Activated CD8-positive, alpha-beta memory T cell treated with anti-CD3 and anti-CD28 coated beads, Interleukin-2, amount 10 ng/mL, durations not matched to agents 7 days and 5 days (primary cell): ENCODE results near the gene ZNF777. TPM values are rescaled to one million over a fixed set of nuclear protein-coding genes. Genes with fewer than 3 reads are reported as not detected.
"Not testable (repeated sequence)": the region's sequence is repeated elsewhere in the genome, so short reads cannot be mapped to it uniquely, and the experiment has no call there.

Source experiments
- ATAC-seq: fragments of 150-1000 bp; cut with Tn5 transposase; one replicate; pipeline ENCODE4 v1.10.0; 2021; ENCODE audit warnings: moderate library complexity
- CTCF ChIA-PET: fragments of 350-600 bp; sonication (Branson Sonifier 250); formaldehyde crosslinking; loops from one replicate; lab custom pipeline; 2021; ENCODE audit warnings: antibody characterized with exemption; lab: Charles Lee
- DNase-seq: peaks from one replicate; pipeline ENCODE4 v3.0.0-alpha.2; 2020
- H3K27ac Mint-ChIP-seq: one replicate; pipeline ENCODE4 v1.8.0; 2021; ENCODE audit warnings: mild to moderate bottlenecking, mixed read lengths
- H3K27me3 Mint-ChIP-seq: one replicate; pipeline ENCODE4 v1.8.0; 2021; ENCODE audit warnings: mixed read lengths
- H3K36me3 Mint-ChIP-seq: one replicate; pipeline ENCODE4 v1.8.0; 2021; ENCODE audit warnings: mild to moderate bottlenecking, mixed read lengths
- H3K4me1 Mint-ChIP-seq: one replicate; pipeline ENCODE4 v1.8.0; 2021; ENCODE audit warnings: mixed read lengths
- H3K4me3 Mint-ChIP-seq: one replicate; pipeline ENCODE4 v1.8.0; 2021; ENCODE audit warnings: mild to moderate bottlenecking, moderate library complexity, mixed read lengths
- H3K9me3 Mint-ChIP-seq: one replicate; pipeline ENCODE4 v1.8.0; 2022; ENCODE audit warnings: low read depth, mixed read lengths
- total RNA-seq, 2 experiments: library from RNA; stranded (reverse); gene quantifications; one replicate each; pipeline ENCODE4 v1.2.3, GENCODE V29; 2021

Gene ZNF777
- total RNA-seq, 2 experiments from 2014 or later = 12.1 to 15.2 TPM

DNA sequence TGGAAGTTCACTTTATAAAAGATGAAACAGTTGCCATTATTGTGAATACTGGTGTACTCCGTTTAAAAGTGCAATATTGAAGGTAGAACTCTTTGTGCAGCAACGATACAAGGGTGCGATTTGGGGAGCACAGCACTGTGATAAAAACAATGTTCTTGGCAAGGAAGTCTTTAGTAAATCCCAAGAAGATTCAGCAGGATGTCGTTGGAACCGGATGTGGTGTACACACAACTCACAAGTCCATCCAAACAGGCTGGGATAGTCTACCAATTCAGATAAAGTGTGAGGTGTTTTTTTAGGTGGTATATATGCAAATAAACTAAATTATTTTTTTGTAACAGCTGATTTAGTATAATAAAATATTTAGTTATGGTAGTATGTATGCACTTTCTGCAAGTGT is 46.7 kb downstream of the ZNF777 start:
- no peak for ATAC-seq
- H3K4me3 Mint-ChIP-seq = no peak overlapping the region

DNA sequence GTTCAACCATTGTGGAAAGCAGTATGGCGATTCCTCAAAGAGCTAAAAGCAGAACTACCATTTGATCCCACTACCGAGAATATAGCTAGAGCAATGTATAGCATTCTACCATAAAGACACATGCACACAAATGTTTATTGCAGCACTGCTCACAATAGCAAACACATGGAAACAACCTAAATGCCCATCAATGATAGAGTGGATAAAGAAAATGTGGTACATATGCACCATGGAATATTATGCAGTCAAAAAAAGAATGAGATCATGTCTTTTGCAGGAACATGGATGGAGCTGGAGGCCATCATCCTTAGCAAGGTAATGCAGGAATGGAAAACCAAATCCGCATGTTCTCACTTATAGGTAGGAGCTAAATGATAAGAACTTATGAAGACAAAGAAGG is 47.8 kb downstream of the ZNF777 start:
- not testable (repeated sequence) for H3K9me3 Mint-ChIP-seq, DNase-seq, H3K27ac Mint-ChIP-seq, ATAC-seq, H3K4me1 Mint-ChIP-seq, H3K4me3 Mint-ChIP-seq, H3K36me3 Mint-ChIP-seq
- CTCF ChIA-PET = interaction anchor here (0.6 to 1.0 kb wide), 2 partner anchors 150 to 161 kb away, joined by 3 to 4 read pairs; no protein-coding TSS in a partner anchor
- H3K27me3 Mint-ChIP-seq = peaks cover 61% of the 10 kb centered on the region

More for the DNA sequence above, 46.7 kb downstream of the ZNF777 start:
- peaks cover 7% of the 10 kb centered on the region for H3K4me1 Mint-ChIP-seq
- no peak for DNase-seq
- H3K9me3 Mint-ChIP-seq = peaks cover 6% of the 10 kb centered on the region
- no peak overlapping the region for H3K27ac Mint-ChIP-seq
- H3K27me3 Mint-ChIP-seq = peaks cover 51% of the 10 kb centered on the region
- no peaks in the 10 kb centered on the region for H3K36me3 Mint-ChIP-seq
- CTCF ChIA-PET = interaction anchor here (1.0 kb wide), 1 partner anchor 9 kb away, joined by 3 read pairs; no protein-coding TSS in a partner anchor

DNA sequence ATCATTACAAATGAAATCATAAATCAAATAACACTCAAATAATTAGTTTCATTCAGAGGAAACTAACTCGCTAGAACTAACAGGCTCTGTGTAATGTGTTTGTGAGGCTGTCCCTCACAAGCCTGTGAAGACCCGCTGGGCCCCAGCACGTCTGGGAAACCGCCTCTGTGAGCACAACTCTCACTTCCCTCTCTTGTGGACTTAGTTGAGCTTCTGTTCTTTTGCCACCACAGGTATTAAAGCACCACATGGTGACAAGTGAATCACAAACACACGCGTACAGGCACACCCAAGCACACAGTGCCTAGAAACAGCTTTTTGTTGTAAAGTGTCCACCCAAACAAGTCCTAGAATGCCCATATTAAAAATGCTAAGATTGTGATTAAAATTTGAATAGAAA is 51.0 kb downstream of the ZNF777 start:
- CTCF ChIA-PET = interaction anchor here (1.3 kb wide), 1 partner anchor 13 kb away, joined by 3 read pairs; no protein-coding TSS in a partner anchor
- ATAC-seq = no peak
- Mint-ChIP-seq H3K27ac (no peak overlapping the region), H3K4me3 (no peak overlapping the region), H3K4me1 (peaks cover 4% of the 10 kb centered on the region), H3K36me3 (no peaks in the 10 kb centered on the region), H3K27me3 (peaks cover 51% of the 10 kb centered on the region), H3K9me3 (peaks cover 6% of the 10 kb centered on the region)
- no peak for DNase-seq

DNA sequence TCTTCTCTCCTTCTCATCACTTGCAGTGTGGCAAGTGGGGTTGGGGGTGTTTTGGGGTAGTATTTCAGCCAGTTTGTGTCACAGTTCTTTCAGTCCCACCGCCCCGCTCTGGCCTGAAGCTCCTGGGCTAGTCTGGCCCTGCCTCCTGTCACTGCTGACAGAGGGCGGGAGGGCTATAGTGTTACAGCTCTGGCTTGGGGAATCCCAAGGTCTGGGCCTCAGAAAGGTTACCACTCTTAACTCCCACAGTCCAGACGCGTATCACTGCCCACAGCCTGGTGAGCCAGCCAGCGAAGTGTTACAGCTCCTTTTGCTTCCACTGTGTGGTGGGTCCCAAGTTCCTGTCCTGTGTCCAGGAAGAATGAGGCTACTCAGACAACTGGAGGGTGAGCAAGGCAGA is 56.0 kb downstream of the ZNF777 start:
- Mint-ChIP-seq H3K4me3 (no peak overlapping the region), H3K4me1 (no peaks in the 10 kb centered on the region), H3K27ac (no peak overlapping the region), H3K27me3 (peaks cover 27% of the 10 kb centered on the region), H3K9me3 (no peaks in the 10 kb centered on the region), H3K36me3 (no peaks in the 10 kb centered on the region)
- no peak for DNase-seq
- no peak for ATAC-seq
- CTCF ChIA-PET = interaction anchor here (1.7 kb wide), 1 partner anchor 144 kb away, joined by 3 read pairs; no protein-coding TSS in a partner anchor

DNA sequence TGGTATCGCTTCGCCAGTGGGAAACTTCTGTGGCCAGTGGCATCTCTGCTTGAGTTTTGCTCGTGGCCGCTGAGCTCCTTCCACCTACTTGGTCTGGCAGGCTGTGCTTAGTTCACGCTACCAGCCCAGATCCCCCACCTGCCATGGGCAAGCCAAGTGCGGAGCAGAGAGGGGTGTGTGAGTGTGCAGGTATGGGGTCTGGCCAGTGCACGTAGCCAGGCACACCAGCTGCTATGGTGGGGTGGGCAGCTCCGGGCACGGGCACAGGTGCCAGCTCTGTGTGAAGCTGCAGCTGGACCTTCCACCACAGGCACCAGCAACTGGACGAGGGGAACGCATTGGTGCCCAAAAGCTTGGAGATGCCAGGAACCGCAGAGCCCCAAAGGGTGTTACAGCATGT is 56.5 kb downstream of the ZNF777 start:
- Mint-ChIP-seq H3K9me3 (no peaks in the 10 kb centered on the region), H3K4me3 (no peak overlapping the region), H3K4me1 (no peaks in the 10 kb centered on the region), H3K27me3 (peaks cover 27% of the 10 kb centered on the region), H3K36me3 (no peaks in the 10 kb centered on the region), H3K27ac (no peak overlapping the region)
- CTCF ChIA-PET = interaction anchor here (1.7 kb wide), 1 partner anchor 143 kb away, joined by 3 read pairs; no protein-coding TSS in a partner anchor
- ATAC-seq (no peak), DNase-seq (no peak)

DNA sequence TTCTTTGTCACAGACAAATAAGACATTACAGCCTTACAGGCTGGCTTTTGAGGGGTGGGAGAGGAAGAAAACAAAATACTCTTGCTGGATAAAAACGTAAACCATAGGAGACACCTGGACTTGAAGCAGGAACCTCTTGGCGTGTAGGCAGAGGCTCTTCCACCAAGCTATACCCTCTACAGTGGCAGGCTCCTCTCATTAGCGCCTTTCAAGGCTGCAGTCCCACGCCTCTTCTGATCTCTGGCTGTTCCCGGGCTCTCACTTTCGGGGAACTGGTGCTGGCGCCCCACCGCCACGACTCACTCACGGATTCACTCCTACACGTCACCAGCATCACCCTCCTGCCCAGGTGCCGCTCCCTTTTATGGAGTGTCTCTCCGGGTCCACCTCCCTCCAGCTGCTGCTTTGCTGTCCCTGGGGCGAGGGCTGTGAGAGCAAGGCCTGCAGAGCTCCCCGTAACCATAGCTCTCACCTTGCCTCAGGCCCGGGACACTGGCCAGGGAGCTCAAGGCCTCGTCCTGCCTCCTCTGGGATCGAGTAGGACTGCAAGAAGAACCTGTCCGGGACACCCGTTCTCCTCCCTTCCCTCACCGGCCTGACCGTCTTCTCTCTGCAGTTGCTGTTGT is 62.6 kb downstream of the ZNF777 start:
- CTCF ChIA-PET = no interaction called here

DNA sequence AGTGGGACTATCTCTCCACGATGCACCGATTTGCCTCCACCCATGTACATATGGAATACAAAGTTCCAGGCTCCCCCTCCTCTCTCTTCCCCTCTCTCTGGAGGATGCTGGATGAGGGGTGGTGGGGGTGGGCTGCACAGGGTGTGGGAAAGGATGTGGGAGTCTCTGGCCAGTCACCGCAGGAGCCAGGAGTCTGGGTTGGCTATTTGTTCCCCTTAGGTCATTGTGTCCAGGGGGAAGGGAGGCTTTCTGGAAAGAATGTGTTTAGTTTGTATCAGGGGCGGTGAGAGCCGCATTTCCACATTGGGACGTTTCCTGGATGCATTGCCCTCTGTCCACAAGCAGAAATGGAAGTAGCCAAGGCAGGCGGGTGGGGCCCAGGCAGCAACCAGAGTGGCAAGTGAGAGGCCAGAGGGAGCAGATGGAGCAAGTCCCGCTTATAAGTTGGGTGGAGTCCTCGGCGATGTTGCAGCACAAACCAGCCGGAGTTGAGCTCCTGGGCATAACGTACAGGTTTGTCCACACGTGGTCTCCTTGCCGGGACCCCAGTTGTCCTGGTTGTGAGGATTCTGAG is 63.3 kb downstream of the ZNF777 start:
- Mint-ChIP-seq H3K4me1 (no peaks in the 10 kb centered on the region), H3K9me3 (peaks cover 2% of the 10 kb centered on the region), H3K36me3 (no peaks in the 10 kb centered on the region), H3K4me3 (no peak overlapping the region), H3K27me3 (peaks cover 38% of the 10 kb centered on the region), H3K27ac (no peak overlapping the region)
- ATAC-seq (no peak), DNase-seq (no peak)
- CTCF ChIA-PET = interaction anchor here (1.2 kb wide), 1 partner anchor 10 kb away, joined by 3 read pairs; no protein-coding TSS in a partner anchor

More for the DNA sequence above, 62.6 kb downstream of the ZNF777 start:
- DNase-seq (no peak), ATAC-seq (no peak)
- H3K27me3 Mint-ChIP-seq = peaks cover 41% of the 10 kb centered on the region
- H3K4me1 Mint-ChIP-seq = no peaks in the 10 kb centered on the region
- no peaks in the 10 kb centered on the region for H3K36me3 Mint-ChIP-seq
- peaks cover 2% of the 10 kb centered on the region for H3K9me3 Mint-ChIP-seq
- H3K4me3 Mint-ChIP-seq = no peak overlapping the region
- H3K27ac Mint-ChIP-seq = no peak overlapping the region

DNA sequence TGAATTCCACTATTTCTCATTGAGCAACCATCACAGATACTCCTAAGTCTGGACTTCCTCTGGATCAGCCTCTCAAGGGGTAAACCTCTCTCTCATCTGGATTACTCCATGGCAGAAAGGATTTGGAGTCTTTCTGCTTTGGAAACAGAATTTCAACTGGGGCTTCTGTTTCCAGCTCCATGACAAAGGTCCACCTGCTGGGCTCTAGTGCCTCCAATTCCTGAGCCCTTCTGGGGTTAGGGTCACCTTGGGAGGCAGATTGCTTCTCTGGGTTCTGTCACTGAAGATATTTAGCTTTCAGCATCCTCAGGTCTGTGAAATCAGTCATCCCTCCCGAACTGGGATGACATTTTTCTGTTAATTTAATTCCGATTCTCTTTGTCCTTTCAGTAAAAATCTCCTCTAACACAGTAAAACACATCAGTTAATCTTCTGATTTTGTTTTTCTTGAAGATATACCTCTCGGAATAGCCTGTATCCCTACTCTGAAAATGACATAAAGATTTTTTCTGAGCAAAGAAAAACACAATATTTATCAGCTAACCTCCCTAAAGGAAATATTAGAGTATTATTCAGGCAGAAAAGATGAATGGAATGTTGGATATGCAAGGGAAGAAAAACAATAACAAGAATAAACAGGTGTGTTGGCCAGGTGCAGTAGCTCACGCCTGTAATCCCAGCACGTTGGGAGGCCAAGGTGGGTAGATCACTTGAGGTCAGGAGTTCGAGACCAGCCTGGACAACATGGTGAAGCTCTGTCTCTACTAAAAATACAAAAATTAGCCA is 72.1 kb downstream of the ZNF777 start:
- peaks cover 22% of the 10 kb centered on the region for H3K27me3 Mint-ChIP-seq
- H3K4me3 Mint-ChIP-seq, ATAC-seq, H3K27ac Mint-ChIP-seq, DNase-seq, CTCF ChIA-PET, H3K9me3 Mint-ChIP-seq, H3K4me1 Mint-ChIP-seq, H3K36me3 Mint-ChIP-seq: not testable (repeated sequence)

DNA sequence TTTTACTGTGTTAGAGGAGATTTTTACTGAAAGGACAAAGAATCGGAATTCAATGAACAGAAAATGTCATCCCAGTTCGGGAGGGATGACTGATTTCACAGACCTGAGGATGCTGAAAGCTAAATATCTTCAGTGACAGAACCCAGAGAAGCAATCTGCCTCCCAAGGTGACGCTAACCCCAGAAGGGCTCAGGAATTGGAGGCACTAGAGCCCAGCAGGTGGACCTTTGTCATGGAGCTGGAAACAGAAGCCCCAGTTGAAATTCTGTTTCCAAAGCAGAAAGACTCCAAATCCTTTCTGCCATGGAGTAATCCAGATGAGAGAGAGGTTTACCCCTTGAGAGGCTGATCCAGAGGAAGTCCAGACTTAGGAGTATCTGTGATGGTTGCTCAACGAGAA is 74.3 kb downstream of the ZNF777 start:
- ATAC-seq, CTCF ChIA-PET, H3K9me3 Mint-ChIP-seq, DNase-seq, H3K36me3 Mint-ChIP-seq, H3K4me1 Mint-ChIP-seq, H3K27ac Mint-ChIP-seq, H3K4me3 Mint-ChIP-seq: not testable (repeated sequence)
- H3K27me3 Mint-ChIP-seq = peaks cover 22% of the 10 kb centered on the region

DNA sequence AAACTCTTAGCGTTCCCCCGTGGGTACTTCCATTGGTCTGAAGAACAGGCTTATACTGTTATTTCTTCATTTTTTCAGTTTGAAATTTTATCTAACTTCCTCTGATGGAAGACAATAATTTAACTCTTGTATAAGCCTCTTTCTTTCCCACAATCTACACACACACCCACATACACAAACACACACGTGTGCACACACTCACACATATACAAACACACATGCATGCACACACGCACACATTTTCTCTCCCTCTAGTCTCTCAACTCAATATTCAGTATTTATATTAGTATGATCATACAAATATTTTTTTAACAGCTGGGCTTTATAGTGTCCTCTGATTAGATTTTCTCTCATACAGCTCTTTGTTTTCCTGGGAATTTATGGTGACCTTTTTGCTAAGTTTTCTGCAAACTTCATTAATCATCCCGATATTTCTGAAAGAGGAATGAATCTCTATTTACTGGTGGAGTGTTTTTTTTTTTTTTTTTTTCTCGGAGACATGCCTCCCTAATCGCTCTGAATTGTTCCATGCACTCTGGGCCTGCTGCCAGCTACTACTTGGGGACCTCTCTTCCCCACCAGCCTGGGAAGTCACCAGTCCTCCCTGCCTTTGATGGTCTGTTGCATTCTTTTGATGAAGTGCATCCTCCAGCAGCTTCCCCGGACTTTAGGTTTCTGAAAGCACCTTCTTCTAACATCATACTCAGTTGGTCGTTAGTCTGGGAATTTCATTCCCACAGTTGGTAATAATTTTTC is 75.5 kb downstream of the ZNF777 start:
- CTCF ChIA-PET = interaction anchor here (0.7 to 1.0 kb wide), 3 partner anchors 11 to 284 kb away, joined by 3 to 6 read pairs (median 3); partner anchors contain the start of gene ZNF783
- Mint-ChIP-seq H3K4me1 (no peaks in the 10 kb centered on the region), H3K27ac (no peak overlapping the region), H3K36me3 (no peaks in the 10 kb centered on the region), H3K27me3 (peaks cover 18% of the 10 kb centered on the region), H3K4me3 (no peak overlapping the region), H3K9me3 (peaks cover 2% of the 10 kb centered on the region)
- no peak for DNase-seq
- no peak for ATAC-seq
